Measurements from ENCODE around the gene DVL2. TPM values are rescaled to one million over a fixed set of nuclear protein-coding genes. Genes with fewer than 3 reads are reported as not detected.
A peak's percentile ranks its signal among the peaks of the same experiment; 100 is the strongest.

Gene DVL2
- total RNA-seq, 1 donor from 2014 or later = 31.9 TPM

GRCh38 chr17:7238420-7239090, 4.2 kb upstream of the DVL2 start:
- DNase-seq (ENCODE audit: low read depth in 2 of 2) = peak; percentile 40 to 53

- peak; percentile 56 to 61 for DNase-seq (ENCODE audit: low read depth in 2 of 2)
Measured at GRCh38 chr17:7237761-7238419, 3.6 kb upstream of the DVL2 start.

GRCh38 chr17:7237266-7237760, 3.0 kb upstream of the DVL2 start:
- no peak for DNase-seq (ENCODE audit: low read depth in 2 of 2)

GRCh38 chr17:7236808-7237207, 2.5 kb upstream of the DVL2 start:
- no peak for DNase-seq (ENCODE audit: low read depth in 2 of 2)

GRCh38 chr17:7235693-7236665, 1.7 kb upstream of the DVL2 start:
- peak in 1 of 2 donors; percentile 24 for DNase-seq (ENCODE audit: low read depth in 2 of 2)

GRCh38 chr17:7233701-7234082, 625 bp downstream of the DVL2 start:
- DNase-seq (ENCODE audit: low read depth in 2 of 2) = no peak

GRCh38 chr17:7232114-7232513, 2.2 kb downstream of the DVL2 start:
- DNase-seq (ENCODE audit: low read depth in 2 of 2) = no peak

GRCh38 chr17:7229504-7229903, 4.8 kb downstream of the DVL2 start:
- DNase-seq (ENCODE audit: low read depth in 2 of 2) = no peak

- DNase-seq (ENCODE audit: low read depth in 2 of 2) = no peak
Measured at GRCh38 chr17:7228920-7229319, 5.4 kb downstream of the DVL2 start.

- no peak for DNase-seq (ENCODE audit: low read depth in 2 of 2)
Measured at GRCh38 chr17:7226721-7227710, 7.3 kb downstream of the DVL2 start.

GRCh38 chr17:7225711-7226331, 8.5 kb downstream of the DVL2 start:
- no peak for DNase-seq (ENCODE audit: low read depth in 2 of 2)

- no peak for DNase-seq (ENCODE audit: low read depth in 2 of 2)
Measured at GRCh38 chr17:7224661-7225111, 9.6 kb downstream of the DVL2 start.

- DNase-seq (ENCODE audit: low read depth in 2 of 2) = no peak
Measured at GRCh38 chr17:7224110-7224509, 10.2 kb downstream of the DVL2 start.

GRCh38 chr17:7223375-7223774, 10.9 kb downstream of the DVL2 start:
- no peak for DNase-seq (ENCODE audit: low read depth in 2 of 2)

GRCh38 chr17:7222972-7223292, 11.4 kb downstream of the DVL2 start:
- no peak for DNase-seq (ENCODE audit: low read depth in 2 of 2)

- no peak for DNase-seq (ENCODE audit: low read depth in 2 of 2)
Measured at GRCh38 chr17:7222093-7222971, 12.0 kb downstream of the DVL2 start.

- no peak for DNase-seq (ENCODE audit: low read depth in 2 of 2)
Measured at GRCh38 chr17:7221278-7222092, 12.8 kb downstream of the DVL2 start.

- peak; percentile 84 to 86 for DNase-seq (ENCODE audit: low read depth in 2 of 2)
Measured at GRCh38 chr17:7220593-7221277, 13.6 kb downstream of the DVL2 start.

Measured in lung microvascular endothelial cell (primary cell).